ENCODE measurements around the gene MMP2.

The MMP2 gene

DNA sequence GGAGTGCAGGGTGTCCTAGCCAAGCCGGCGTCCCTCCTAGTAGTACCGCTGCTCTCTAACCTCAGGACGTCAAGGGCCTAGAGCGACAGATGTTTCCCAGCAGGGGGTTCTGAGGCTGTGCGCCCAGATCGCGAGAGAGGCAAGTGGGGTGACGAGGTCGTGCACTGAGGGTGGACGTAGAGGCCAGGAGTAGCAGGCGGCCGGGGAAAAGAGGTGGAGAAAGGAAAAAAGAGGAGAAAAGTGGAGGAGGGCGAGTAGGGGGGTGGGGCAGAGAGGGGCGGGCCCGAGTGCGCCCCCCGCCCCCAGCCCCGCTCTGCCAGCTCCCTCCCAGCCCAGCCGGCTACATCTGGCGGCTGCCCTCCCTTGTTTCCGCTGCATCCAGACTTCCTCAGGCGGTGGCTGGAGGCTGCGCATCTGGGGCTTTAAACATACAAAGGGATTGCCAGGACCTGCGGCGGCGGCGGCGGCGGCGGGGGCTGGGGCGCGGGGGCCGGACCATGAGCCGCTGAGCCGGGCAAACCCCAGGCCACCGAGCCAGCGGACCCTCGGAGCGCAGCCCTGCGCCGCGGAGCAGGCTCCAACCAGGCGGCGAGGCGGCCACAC lies at the start of gene MMP2:
TSS of gene MMP2 (plus strand) at position 372 of the 603 bp plus-strand sequence. CDS start 282 bp downstream, outside the sequence.
- H3K4me3 ChIP-seq (ENCODE audit: low read depth, low read length), result peak within 1 kb of the TSS; percentile 95
- TF ChIP-seq, protein P1, sequence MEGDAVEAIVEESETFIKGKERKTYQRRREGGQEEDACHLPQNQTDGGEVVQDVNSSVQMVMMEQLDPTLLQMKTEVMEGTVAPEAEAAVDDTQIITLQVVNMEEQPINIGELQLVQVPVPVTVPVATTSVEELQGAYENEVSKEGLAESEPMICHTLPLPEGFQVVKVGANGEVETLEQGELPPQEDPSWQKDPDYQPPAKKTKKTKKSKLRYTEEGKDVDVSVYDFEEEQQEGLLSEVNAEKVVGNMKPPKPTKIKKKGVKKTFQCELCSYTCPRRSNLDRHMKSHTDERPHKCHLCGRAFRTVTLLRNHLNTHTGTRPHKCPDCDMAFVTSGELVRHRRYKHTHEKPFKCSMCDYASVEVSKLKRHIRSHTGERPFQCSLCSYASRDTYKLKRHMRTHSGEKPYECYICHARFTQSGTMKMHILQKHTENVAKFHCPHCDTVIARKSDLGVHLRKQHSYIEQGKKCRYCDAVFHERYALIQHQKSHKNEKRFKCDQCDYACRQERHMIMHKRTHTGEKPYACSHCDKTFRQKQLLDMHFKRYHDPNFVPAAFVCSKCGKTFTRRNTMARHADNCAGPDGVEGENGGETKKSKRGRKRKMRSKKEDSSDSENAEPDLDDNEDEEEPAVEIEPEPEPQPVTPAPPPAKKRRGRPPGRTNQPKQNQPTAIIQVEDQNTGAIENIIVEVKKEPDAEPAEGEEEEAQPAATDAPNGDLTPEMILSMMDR (IDR thresholded peaks at IDR 0.05; ENCODE audit: low read depth, low read length), result no peak

DNA sequence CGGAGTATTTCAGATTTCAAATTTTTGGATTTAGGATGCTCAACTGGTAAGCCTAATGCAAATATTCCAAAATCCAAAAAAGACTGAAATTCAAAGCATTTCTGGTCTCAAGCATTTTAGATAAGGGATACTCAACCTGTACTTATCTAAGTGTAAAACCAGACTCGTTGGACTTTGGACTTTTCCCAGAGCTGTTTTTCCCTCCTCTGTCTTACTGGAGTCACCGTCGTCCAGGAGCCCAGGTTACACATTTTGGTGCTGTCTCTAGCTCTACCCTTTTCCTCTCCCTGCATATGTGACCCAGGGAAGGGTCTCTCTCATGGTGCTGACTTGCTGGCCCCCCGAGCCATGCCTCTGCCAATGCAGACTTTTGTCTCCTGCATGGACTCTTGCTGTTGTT lies 46.0 kb upstream of the MMP2 start:
- no peak overlapping the region for H3K4me3 ChIP-seq (ENCODE audit: low read depth, low read length)
- TF ChIP-seq, protein P1 (IDR thresholded peaks at IDR 0.05; ENCODE audit: low read depth, low read length), result no peak

DNA sequence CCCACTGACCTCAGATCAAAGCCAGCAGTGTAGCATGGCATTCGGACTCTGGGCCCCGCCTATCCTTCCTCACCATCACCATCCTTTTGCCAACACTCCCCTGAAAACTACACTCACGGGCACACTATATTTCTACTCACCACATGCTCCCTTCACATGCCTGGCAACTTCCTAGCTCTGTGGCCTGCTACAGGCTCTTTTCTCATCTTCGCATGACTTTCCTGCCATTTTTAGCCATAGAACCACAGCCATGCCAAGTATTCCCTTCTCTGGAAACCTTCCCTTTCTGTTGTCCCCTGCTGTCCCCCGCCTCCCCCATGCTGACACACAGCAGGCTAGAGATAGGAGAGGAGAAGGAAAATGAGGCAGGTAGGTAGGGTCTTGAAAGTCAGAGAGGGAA lies 45.5 kb upstream of the MMP2 start:
- H3K4me3 ChIP-seq (ENCODE audit: low read depth, low read length), result no peak overlapping the region
- TF ChIP-seq, protein P1 (IDR thresholded peaks at IDR 0.05; ENCODE audit: low read depth, low read length), result no peak

DNA sequence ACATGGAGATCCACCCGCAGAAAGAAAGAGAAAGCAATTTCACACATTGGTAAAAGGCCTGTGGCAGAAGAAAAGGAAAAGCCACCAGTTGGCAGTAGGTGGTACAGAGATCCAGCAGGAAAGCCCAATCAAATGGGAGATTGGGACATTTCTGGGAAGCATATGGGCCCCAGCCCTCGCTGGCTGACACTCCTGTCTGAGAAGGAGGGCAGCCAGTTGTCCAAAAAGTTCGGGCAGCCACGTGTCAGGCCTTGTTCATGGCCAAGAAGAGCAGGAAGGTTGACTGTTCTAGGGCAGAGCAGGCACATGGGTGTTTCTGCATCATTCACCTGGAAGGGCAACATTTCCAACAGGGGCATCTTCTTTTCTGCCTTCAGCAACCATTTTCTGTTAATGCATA lies 45.0 kb upstream of the MMP2 start:
- TF ChIP-seq, protein P1 (IDR thresholded peaks at IDR 0.05; ENCODE audit: low read depth, low read length), result no peak
- H3K4me3 ChIP-seq (ENCODE audit: low read depth, low read length), result no peak overlapping the region

DNA sequence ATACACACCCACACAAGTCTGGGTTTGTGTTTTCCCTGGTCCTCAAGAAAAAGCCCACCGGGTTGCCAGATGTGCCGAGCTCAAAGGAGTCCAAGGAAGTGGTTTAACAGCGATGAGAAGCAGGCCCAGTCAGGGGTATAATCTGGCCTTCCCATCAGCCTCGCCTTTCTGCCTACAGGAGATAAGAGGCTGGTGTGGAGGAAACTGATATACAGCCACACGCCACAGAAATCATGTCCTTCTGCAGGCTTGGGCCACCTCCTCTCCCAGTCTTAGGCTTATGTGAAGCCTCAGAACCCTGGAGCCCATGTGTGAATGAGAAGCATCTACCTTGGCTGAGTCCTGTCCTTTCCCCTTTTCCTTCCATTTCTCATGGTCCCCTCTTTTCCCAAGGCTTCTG lies 43.6 kb upstream of the MMP2 start:
- TF ChIP-seq, protein P1 (IDR thresholded peaks at IDR 0.05; ENCODE audit: low read depth, low read length), result no peak
- no peak overlapping the region for H3K4me3 ChIP-seq (ENCODE audit: low read depth, low read length)

DNA sequence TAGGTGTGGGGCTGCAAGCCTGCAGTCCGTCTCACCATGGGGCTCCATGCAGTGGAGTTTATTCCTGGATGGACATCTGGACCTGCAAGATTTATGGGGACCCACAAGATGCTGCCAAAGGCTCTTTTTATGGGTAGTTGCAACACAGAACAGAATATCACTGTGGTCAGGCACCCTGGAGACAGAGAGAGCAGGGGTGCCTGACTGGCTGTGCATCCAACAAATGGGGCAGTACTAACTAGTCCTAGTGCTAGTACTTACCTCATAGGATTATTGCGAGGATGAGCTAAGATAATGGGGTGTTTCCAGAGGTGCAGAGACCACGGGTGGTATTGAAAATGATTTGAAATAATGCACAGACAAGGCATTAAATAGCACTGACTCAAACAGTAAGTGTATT lies 42.4 kb upstream of the MMP2 start:
- H3K4me3 ChIP-seq (ENCODE audit: low read depth, low read length), result no peak overlapping the region
- TF ChIP-seq, protein P1 (IDR thresholded peaks at IDR 0.05; ENCODE audit: low read depth, low read length), result no peak

DNA sequence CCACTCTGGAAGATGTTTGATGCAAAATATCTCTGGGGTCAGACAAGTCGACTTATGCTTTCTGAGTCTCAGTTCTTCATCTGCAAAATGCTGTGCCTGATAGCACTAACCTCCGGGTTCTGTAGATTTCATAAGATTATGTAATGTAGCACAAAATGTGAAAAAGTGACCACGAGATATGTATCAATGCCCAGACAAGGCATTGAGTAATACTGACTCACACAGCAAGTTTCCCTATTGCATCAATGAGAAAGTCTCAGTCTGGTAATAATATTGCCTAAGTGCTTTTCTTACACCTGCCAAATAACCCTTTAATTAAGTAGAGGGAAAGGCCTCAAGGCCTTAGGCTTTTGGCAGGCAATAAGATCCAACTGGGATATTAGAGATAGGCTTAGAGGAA lies 41.4 kb upstream of the MMP2 start:
- H3K4me3 ChIP-seq (ENCODE audit: low read depth, low read length), result no peak overlapping the region
- TF ChIP-seq, protein P1 (IDR thresholded peaks at IDR 0.05; ENCODE audit: low read depth, low read length), result no peak

Data from WI38 (cell line).